ENCODE results near the gene BIRC7.

BIRC7 gene

GRCh38 chr20:63196768-63197470, 38.8 kb upstream of the BIRC7 start:
- Mint-ChIP-seq H3K9me3 (no peaks in the 10 kb centered on the region), H3K4me3 (no peak overlapping the region), H3K27ac (no peak overlapping the region), H3K36me3 (peaks cover 29% of the 10 kb centered on the region), H3K4me1 (peaks cover 2% of the 10 kb centered on the region), H3K27me3 (no peaks in the 10 kb centered on the region)
- DNase-seq: no peak
- CTCF ChIA-PET: interaction anchor here (0.8 kb wide), 1 partner anchor 26 kb away, joined by 3 read pairs; no protein-coding TSS in a partner anchor

- CTCF ChIA-PET: interaction anchor here (1.2 kb wide), 1 partner anchor 25 kb away, joined by 3 read pairs; no protein-coding TSS in a partner anchor
- H3K36me3 Mint-ChIP-seq: peaks cover 40% of the 10 kb centered on the region
- H3K9me3 Mint-ChIP-seq: no peaks in the 10 kb centered on the region
- H3K27ac Mint-ChIP-seq: peak overlapping the region; percentile 37
- H3K27me3 Mint-ChIP-seq: no peaks in the 10 kb centered on the region
- no peak overlapping the region for H3K4me3 Mint-ChIP-seq
- no peak for DNase-seq
- peaks cover 2% of the 10 kb centered on the region for H3K4me1 Mint-ChIP-seq
Observed at GRCh38 chr20:63198606-63199005, 37.1 kb upstream of the BIRC7 start.

- Mint-ChIP-seq H3K27me3 (no peaks in the 10 kb centered on the region), H3K4me3 (no peak overlapping the region), H3K9me3 (no peaks in the 10 kb centered on the region), H3K4me1 (no peaks in the 10 kb centered on the region), H3K36me3 (peaks cover 43% of the 10 kb centered on the region), H3K27ac (no peak overlapping the region)
- DNase-seq: no peak
- CTCF ChIA-PET: no interaction called here
Observed at GRCh38 chr20:63202021-63202420, 33.7 kb upstream of the BIRC7 start.

- H3K4me1 Mint-ChIP-seq: no peaks in the 10 kb centered on the region
- H3K27me3 Mint-ChIP-seq: no peaks in the 10 kb centered on the region
- H3K9me3 Mint-ChIP-seq: no peaks in the 10 kb centered on the region
- CTCF ChIA-PET: interaction anchor here (0.8 kb wide), 1 partner anchor 21 kb away, joined by 3 read pairs; no protein-coding TSS in a partner anchor
- H3K36me3 Mint-ChIP-seq: peaks cover 41% of the 10 kb centered on the region
- no peak for DNase-seq
- no peak overlapping the region for H3K4me3 Mint-ChIP-seq
- H3K27ac Mint-ChIP-seq: no peak overlapping the region
Observed at GRCh38 chr20:63202811-63203526, 32.7 kb upstream of the BIRC7 start.

- DNase-seq: no peak
- Mint-ChIP-seq H3K9me3 (no peaks in the 10 kb centered on the region), H3K36me3 (peaks cover 45% of the 10 kb centered on the region), H3K4me3 (no peak overlapping the region), H3K27ac (no peak overlapping the region), H3K4me1 (no peaks in the 10 kb centered on the region), H3K27me3 (no peaks in the 10 kb centered on the region)
- CTCF ChIA-PET: no interaction called here
Observed at GRCh38 chr20:63204362-63204761, 31.3 kb upstream of the BIRC7 start.

- H3K9me3 Mint-ChIP-seq: no peaks in the 10 kb centered on the region
- peaks cover 46% of the 10 kb centered on the region for H3K36me3 Mint-ChIP-seq
Observed at GRCh38 chr20:63205896-63206295, 29.8 kb upstream of the BIRC7 start.

GRCh38 chr20:63206878-63207277, 28.8 kb upstream of the BIRC7 start:
- DNase-seq: no peak
- peaks cover 39% of the 10 kb centered on the region for H3K36me3 Mint-ChIP-seq
- H3K27ac Mint-ChIP-seq: no peak overlapping the region
- H3K9me3 Mint-ChIP-seq: no peaks in the 10 kb centered on the region
- H3K4me3 Mint-ChIP-seq: no peak overlapping the region
- peaks cover 7% of the 10 kb centered on the region for H3K4me1 Mint-ChIP-seq
- CTCF ChIA-PET: interaction anchor here (0.9 kb wide), 1 partner anchor 16 kb away, joined by 3 read pairs; no protein-coding TSS in a partner anchor
- no peaks in the 10 kb centered on the region for H3K27me3 Mint-ChIP-seq

More at GRCh38 chr20:63205896-63206295, 29.8 kb upstream of the BIRC7 start:
- Mint-ChIP-seq H3K4me3 (no peak overlapping the region), H3K4me1 (peaks cover 3% of the 10 kb centered on the region), H3K27me3 (no peaks in the 10 kb centered on the region), H3K27ac (no peak overlapping the region)
- no peak for DNase-seq
- CTCF ChIA-PET: no interaction called here

GRCh38 chr20:63208346-63208909, 27.3 kb upstream of the BIRC7 start:
- no peak overlapping the region for H3K27ac Mint-ChIP-seq
- no peaks in the 10 kb centered on the region for H3K27me3 Mint-ChIP-seq
- H3K4me1 Mint-ChIP-seq: peaks cover 20% of the 10 kb centered on the region
- CTCF ChIA-PET: no interaction called here
- H3K36me3 Mint-ChIP-seq: peaks cover 40% of the 10 kb centered on the region
- no peak overlapping the region for H3K4me3 Mint-ChIP-seq
- no peak for DNase-seq
- no peaks in the 10 kb centered on the region for H3K9me3 Mint-ChIP-seq

- no peak overlapping the region for H3K4me3 Mint-ChIP-seq
- CTCF ChIA-PET: interaction anchor here (0.8 kb wide), 1 partner anchor 13 kb away, joined by 4 read pairs; no protein-coding TSS in a partner anchor
- H3K9me3 Mint-ChIP-seq: no peaks in the 10 kb centered on the region
- DNase-seq: no peak
- peaks cover 53% of the 10 kb centered on the region for H3K36me3 Mint-ChIP-seq
- H3K27ac Mint-ChIP-seq: no peak overlapping the region
- H3K4me1 Mint-ChIP-seq: peaks cover 37% of the 10 kb centered on the region
- H3K27me3 Mint-ChIP-seq: no peaks in the 10 kb centered on the region
Observed at GRCh38 chr20:63210011-63210605, 25.6 kb upstream of the BIRC7 start.

- H3K9me3 Mint-ChIP-seq: no peaks in the 10 kb centered on the region
- H3K36me3 Mint-ChIP-seq: peaks cover 48% of the 10 kb centered on the region
- CTCF ChIA-PET: interaction anchor here (5.3 kb wide), 1 partner anchor 11 kb away, joined by 34 read pairs; no protein-coding TSS in a partner anchor
- peaks cover 7% of the 10 kb centered on the region for H3K27me3 Mint-ChIP-seq
- DNase-seq: no peak
- peak overlapping the region; percentile 45 for H3K27ac Mint-ChIP-seq
- no peak overlapping the region for H3K4me3 Mint-ChIP-seq
- peaks cover 47% of the 10 kb centered on the region for H3K4me1 Mint-ChIP-seq
Observed at GRCh38 chr20:63212393-63212730, 23.3 kb upstream of the BIRC7 start.

- H3K9me3 Mint-ChIP-seq: no peaks in the 10 kb centered on the region
- H3K27ac Mint-ChIP-seq: no peak overlapping the region
- peaks cover 7% of the 10 kb centered on the region for H3K27me3 Mint-ChIP-seq
- peaks cover 45% of the 10 kb centered on the region for H3K36me3 Mint-ChIP-seq
- peak overlapping the region; percentile 21 for H3K4me3 Mint-ChIP-seq
- DNase-seq: no peak
- CTCF ChIA-PET: interaction anchor here (5.3 kb wide), 1 partner anchor 11 kb away, joined by 34 read pairs; no protein-coding TSS in a partner anchor
- peaks cover 47% of the 10 kb centered on the region for H3K4me1 Mint-ChIP-seq
Observed at GRCh38 chr20:63212792-63213191, 22.9 kb upstream of the BIRC7 start.

- Mint-ChIP-seq H3K36me3 (peaks cover 36% of the 10 kb centered on the region), H3K27ac (peak overlapping the region; percentile 86), H3K4me3 (peak overlapping the region; percentile 86), H3K27me3 (peaks cover 9% of the 10 kb centered on the region), H3K9me3 (no peaks in the 10 kb centered on the region), H3K4me1 (peaks cover 47% of the 10 kb centered on the region)
- DNase-seq: no peak
- CTCF ChIA-PET: interaction anchor here (0.9 to 5.3 kb wide), 4 partner anchors 9 to 33 kb away, joined by 3 to 34 read pairs (median 4); no protein-coding TSS in a partner anchor
Observed at GRCh38 chr20:63214514-63214913, 21.2 kb upstream of the BIRC7 start.

GRCh38 chr20:63215101-63216040, 20.3 kb upstream of the BIRC7 start:
- CTCF ChIA-PET: interaction anchor here (0.9 to 5.3 kb wide), 4 partner anchors 8 to 34 kb away, joined by 3 to 34 read pairs (median 4); no protein-coding TSS in a partner anchor
- H3K9me3 Mint-ChIP-seq: no peaks in the 10 kb centered on the region
- peak overlapping the region; percentile 86 for H3K4me3 Mint-ChIP-seq
- H3K36me3 Mint-ChIP-seq: peaks cover 36% of the 10 kb centered on the region
- peaks cover 47% of the 10 kb centered on the region for H3K4me1 Mint-ChIP-seq
- H3K27ac Mint-ChIP-seq: peak overlapping the region; percentile 86
- peak; percentile 49 for DNase-seq
- peaks cover 17% of the 10 kb centered on the region for H3K27me3 Mint-ChIP-seq
